ENCODE data around the gene ST6GAL1. TPM values are rescaled to one million over a fixed set of nuclear protein-coding genes. Genes with fewer than 3 reads are reported as not detected.
"Not testable (repeated sequence)": the region's sequence is repeated elsewhere in the genome, so short reads cannot be mapped to it uniquely, and the experiment has no call there.

Gene ST6GAL1
- total RNA-seq, 1 donor from 2014 or later: 74.0 TPM

DNA sequence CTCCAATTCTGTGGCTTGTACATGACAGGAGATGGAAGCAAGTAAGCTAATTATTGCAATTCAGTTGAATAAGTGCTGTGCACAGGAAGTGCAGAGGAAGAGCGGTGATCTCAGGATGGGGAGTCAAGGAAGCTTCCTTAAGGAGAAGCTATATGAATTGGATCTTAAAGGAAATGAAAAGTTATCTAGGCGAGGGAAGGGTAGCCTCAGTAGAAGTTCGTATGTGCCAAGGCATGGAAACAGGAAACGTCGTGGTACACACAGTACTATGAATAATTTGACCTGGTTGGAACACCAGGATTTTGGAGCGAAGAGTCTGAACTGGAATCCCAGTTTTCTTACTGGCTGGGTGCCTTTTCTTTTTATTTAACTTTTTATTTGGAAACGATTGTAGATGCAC lies 39.3 kb downstream of the ST6GAL1 start:
- Mint-ChIP-seq H3K9me3 (ENCODE audit: low read depth) (no peaks in the 10 kb centered on the region), H3K36me3 (ENCODE audit: insufficient read depth) (peaks cover 33% of the 10 kb centered on the region), H3K27ac (no peak overlapping the region), H3K27me3 (no peaks in the 10 kb centered on the region), H3K4me3 (ENCODE audit: low read depth) (no peak overlapping the region), H3K4me1 (ENCODE audit: low read depth) (no peaks in the 10 kb centered on the region)
- DNase-seq (ENCODE audit: low spot score, unreplicated experiment): no peak
- TF ChIP-seq, protein P1, sequence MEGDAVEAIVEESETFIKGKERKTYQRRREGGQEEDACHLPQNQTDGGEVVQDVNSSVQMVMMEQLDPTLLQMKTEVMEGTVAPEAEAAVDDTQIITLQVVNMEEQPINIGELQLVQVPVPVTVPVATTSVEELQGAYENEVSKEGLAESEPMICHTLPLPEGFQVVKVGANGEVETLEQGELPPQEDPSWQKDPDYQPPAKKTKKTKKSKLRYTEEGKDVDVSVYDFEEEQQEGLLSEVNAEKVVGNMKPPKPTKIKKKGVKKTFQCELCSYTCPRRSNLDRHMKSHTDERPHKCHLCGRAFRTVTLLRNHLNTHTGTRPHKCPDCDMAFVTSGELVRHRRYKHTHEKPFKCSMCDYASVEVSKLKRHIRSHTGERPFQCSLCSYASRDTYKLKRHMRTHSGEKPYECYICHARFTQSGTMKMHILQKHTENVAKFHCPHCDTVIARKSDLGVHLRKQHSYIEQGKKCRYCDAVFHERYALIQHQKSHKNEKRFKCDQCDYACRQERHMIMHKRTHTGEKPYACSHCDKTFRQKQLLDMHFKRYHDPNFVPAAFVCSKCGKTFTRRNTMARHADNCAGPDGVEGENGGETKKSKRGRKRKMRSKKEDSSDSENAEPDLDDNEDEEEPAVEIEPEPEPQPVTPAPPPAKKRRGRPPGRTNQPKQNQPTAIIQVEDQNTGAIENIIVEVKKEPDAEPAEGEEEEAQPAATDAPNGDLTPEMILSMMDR (IDR thresholded peaks at IDR 0.05; ENCODE audit: unreplicated experiment): no peak

DNA sequence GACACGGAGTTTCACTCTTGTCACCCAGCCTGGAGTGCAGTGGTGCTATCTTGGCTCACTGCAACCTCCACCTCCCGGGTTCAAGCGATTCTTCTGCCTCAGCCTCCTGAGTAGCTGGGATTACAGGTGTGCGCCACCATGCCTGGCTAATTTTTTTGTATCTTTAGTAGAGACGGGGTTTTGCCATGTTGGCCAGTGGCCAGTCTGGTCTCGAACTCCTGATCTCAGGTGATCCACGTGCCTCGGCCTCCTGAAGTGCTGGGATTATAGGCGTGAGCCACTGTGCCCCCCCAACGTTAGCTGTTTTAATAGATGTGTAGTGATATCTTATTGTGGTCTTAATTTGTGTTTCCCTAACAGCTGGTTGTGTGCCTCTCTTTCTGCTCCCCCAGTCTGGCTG lies 40.8 kb downstream of the ST6GAL1 start:
- peak overlapping the region; percentile 35 for H3K27ac Mint-ChIP-seq
- peaks cover 35% of the 10 kb centered on the region for H3K36me3 Mint-ChIP-seq (ENCODE audit: insufficient read depth)
- not testable (repeated sequence) for H3K4me3 Mint-ChIP-seq (ENCODE audit: low read depth); H3K4me1 Mint-ChIP-seq (ENCODE audit: low read depth); H3K27me3 Mint-ChIP-seq; DNase-seq (ENCODE audit: low spot score, unreplicated experiment); H3K9me3 Mint-ChIP-seq (ENCODE audit: low read depth)

DNA sequence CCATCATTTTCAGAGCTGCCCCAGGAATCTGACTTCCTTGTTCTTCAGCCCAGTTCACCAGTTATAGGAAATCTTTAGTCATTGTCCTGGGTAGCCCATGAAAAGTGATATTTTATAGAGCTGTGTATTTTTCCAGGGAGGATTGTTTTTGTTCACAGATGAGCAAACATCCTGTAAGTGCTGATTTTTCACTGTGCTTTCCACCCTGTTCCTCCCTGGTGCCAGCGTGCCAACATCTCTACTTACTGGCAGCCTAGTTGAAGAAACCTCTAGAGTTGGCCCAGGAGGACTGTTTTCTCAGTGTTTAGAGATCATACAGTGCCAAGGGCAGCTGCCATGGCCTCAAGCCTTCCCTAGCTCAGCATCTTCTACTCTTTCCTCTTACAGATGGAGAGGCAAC lies 41.3 kb downstream of the ST6GAL1 start:
- Mint-ChIP-seq H3K4me1 (ENCODE audit: low read depth) (no peaks in the 10 kb centered on the region), H3K27me3 (no peaks in the 10 kb centered on the region), H3K36me3 (ENCODE audit: insufficient read depth) (peaks cover 34% of the 10 kb centered on the region), H3K9me3 (ENCODE audit: low read depth) (no peaks in the 10 kb centered on the region), H3K4me3 (ENCODE audit: low read depth) (no peak overlapping the region), H3K27ac (peak overlapping the region; percentile 35)
- DNase-seq (ENCODE audit: low spot score, unreplicated experiment): no peak
- TF ChIP-seq, protein P1 (IDR thresholded peaks at IDR 0.05; ENCODE audit: unreplicated experiment): no peak

DNA sequence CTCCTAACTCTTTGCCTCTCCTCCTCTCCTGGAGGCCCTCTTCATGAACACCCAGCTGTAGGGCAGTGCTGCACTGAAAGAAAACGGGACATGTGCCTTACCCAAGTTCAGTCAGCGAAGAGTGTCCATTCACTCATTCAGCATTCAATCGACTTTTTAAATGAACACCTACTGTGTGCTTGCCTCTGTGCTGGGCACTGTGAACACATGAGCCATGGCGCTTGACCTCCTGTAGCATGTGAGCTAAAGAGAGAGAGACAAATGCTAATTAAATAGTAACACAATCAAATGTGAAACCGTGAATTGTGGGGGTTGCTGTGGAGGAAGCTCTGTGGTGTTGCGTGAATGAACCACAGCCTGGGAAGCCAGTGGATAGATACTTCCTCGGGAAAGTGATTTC lies 43.4 kb downstream of the ST6GAL1 start:
- H3K27me3 Mint-ChIP-seq: no peaks in the 10 kb centered on the region
- DNase-seq (ENCODE audit: low spot score, unreplicated experiment): no peak
- no peaks in the 10 kb centered on the region for H3K9me3 Mint-ChIP-seq (ENCODE audit: low read depth)
- H3K4me3 Mint-ChIP-seq (ENCODE audit: low read depth): no peak overlapping the region
- H3K27ac Mint-ChIP-seq: no peak overlapping the region
- peaks cover 6% of the 10 kb centered on the region for H3K4me1 Mint-ChIP-seq (ENCODE audit: low read depth)
- peaks cover 26% of the 10 kb centered on the region for H3K36me3 Mint-ChIP-seq (ENCODE audit: insufficient read depth)
- TF ChIP-seq, protein P1 (IDR thresholded peaks at IDR 0.05; ENCODE audit: unreplicated experiment): no peak

DNA sequence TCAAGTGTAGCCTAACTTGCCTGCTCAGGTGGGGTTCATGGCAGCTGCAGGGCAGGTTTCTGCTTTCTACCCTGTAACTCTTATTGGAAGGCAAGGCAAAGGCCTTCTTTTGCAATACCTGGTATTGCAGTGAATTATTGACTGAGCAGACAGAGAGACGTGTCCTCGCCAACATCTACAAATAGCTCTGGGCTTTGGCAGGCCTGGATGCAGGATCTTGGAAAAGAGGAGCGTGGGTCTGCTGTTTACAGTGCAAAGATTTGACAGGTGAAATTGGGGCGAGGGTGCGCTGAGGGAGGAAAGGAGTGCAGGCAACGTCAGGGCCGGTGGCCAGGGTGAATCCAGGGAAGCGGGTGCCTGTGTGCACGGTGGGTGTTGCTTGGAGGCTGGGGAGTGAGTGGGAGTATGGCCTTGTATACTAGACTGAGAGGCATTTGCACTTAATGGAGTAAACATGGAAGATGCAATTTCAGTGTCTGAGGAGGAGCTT lies 44.5 kb downstream of the ST6GAL1 start:
- no peaks in the 10 kb centered on the region for H3K27me3 Mint-ChIP-seq
- TF ChIP-seq, protein P1 (IDR thresholded peaks at IDR 0.05; ENCODE audit: unreplicated experiment): no peak
- no peaks in the 10 kb centered on the region for H3K9me3 Mint-ChIP-seq (ENCODE audit: low read depth)
- H3K4me1 Mint-ChIP-seq (ENCODE audit: low read depth): peaks cover 6% of the 10 kb centered on the region
- H3K27ac Mint-ChIP-seq: peak overlapping the region; percentile 59
- H3K4me3 Mint-ChIP-seq (ENCODE audit: low read depth): no peak overlapping the region
- DNase-seq (ENCODE audit: low spot score, unreplicated experiment): no peak
- peaks cover 23% of the 10 kb centered on the region for H3K36me3 Mint-ChIP-seq (ENCODE audit: insufficient read depth)

DNA sequence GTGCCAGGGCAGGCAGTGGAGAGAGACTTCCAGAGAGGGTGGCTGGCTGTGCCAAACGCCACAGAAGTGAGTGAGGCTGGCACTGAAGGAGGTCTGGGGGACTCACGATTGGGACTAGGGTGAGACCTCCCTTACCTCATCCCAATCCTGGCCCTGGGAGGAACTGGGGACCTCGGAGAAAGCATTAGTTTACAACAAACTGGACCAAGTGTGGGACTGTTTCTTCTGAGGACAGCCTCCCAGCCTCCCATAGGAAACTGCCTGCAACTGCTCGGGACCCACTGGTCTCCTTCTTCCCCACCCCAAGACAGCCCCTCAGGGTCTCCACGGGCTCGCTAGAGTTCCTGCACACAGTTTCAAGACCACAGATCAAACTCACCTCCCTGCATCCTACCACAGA lies 45.4 kb downstream of the ST6GAL1 start:
- Mint-ChIP-seq H3K9me3 (ENCODE audit: low read depth) (no peaks in the 10 kb centered on the region), H3K36me3 (ENCODE audit: insufficient read depth) (peaks cover 20% of the 10 kb centered on the region), H3K27ac (peak overlapping the region; percentile 46), H3K4me3 (ENCODE audit: low read depth) (no peak overlapping the region), H3K27me3 (no peaks in the 10 kb centered on the region), H3K4me1 (ENCODE audit: low read depth) (peaks cover 6% of the 10 kb centered on the region)
- no peak for DNase-seq (ENCODE audit: low spot score, unreplicated experiment)
- TF ChIP-seq, protein P1 (IDR thresholded peaks at IDR 0.05; ENCODE audit: unreplicated experiment): no peak

Data from progenitor cell of endocrine pancreas (in vitro differentiated cells).